Right lobe of liver (tissue), 4 donors: ENCODE data around the gene ACAP2.
"Not testable (repeated sequence)": the region's sequence is repeated elsewhere in the genome, so short reads cannot be mapped to it uniquely, and the experiment has no call there.

Experiments used
- POLR2A ChIP-seq: fragments of 450-650 bp; IDR thresholded peaks from one replicate; pipeline ENCODE4 v1.6.1; 2017; ENCODE audit warnings: antibody characterized with exemption, mild to moderate bottlenecking
- TF ChIP-seq, protein P1 (sequence below), 4 donors: fragments of 200-600 bp in 3 of 4; fragments of 450-650 bp in 1 of 4; IDR thresholded peaks; one replicate each; pipeline versions ENCODE4 v1.5.1 to v1.8.0; 2016 to 2022; ENCODE audit warnings: antibody characterized with exemption in 4 of 4, mild to moderate bottlenecking in 2 of 4
- donor health status: DM: no; HTN: no; CAD: no.
- donor health status: DM: no; HTN: no; CAD: no.
- donor health status: DM: no; HTN: yes; CAD: no.

DNA sequence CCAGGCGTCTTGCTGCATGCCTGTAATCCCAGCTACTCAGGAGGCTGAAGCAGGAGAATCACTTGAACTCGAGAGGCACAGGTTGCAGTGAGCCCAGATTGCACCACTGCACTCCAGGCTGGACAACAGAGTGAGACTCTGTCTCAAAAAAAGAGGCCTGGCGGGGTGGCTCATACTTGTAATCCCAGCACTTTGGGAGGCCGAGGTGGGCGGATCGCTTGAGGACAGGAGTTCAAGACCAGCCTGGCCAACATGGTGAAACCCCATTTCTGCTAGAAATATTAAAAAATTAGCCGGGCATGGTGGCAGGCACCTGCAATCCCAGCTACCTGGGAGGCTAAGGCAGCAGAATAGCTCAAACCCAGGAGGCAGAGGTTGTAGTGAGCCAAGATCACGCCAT lies 32.3 kb upstream of the ACAP2 start:
- TF ChIP-seq, protein P1, sequence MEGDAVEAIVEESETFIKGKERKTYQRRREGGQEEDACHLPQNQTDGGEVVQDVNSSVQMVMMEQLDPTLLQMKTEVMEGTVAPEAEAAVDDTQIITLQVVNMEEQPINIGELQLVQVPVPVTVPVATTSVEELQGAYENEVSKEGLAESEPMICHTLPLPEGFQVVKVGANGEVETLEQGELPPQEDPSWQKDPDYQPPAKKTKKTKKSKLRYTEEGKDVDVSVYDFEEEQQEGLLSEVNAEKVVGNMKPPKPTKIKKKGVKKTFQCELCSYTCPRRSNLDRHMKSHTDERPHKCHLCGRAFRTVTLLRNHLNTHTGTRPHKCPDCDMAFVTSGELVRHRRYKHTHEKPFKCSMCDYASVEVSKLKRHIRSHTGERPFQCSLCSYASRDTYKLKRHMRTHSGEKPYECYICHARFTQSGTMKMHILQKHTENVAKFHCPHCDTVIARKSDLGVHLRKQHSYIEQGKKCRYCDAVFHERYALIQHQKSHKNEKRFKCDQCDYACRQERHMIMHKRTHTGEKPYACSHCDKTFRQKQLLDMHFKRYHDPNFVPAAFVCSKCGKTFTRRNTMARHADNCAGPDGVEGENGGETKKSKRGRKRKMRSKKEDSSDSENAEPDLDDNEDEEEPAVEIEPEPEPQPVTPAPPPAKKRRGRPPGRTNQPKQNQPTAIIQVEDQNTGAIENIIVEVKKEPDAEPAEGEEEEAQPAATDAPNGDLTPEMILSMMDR (IDR thresholded peaks at IDR 0.05) = not testable (repeated sequence)
- not testable (repeated sequence) for TF ChIP-seq POLR2A
